ENCODE measurements around the gene RPAP2.
A peak's percentile ranks its signal among the peaks of the same experiment; 100 is the strongest.
"Not testable (repeated sequence)": the region's sequence is repeated elsewhere in the genome, so short reads cannot be mapped to it uniquely, and the experiment has no call there.

The RPAP2 gene

DNA sequence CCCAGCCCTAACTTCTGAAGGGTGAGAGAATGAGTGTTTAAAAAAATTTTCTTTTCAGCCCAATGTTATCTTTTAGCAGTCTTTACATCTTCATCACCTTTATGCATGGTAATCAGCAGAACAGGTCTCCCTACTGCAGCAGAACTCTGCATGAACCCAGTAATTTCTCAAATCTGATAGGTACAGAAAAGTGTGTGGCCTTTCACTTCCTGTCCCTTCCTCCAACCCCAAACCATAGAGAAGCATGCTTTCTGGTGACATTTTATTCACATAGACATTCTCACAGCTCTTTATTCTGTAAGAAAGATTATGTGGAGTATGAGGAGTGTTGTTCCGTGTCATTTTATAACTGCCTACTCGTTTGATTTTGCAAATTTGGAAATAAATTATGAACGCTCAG, 68.6 kb downstream of the RPAP2 start:
- DNase-seq (ENCODE audit: insufficient read length, low spot score) (no peak), FAIRE-seq (no peak)

GRCh38 chr1:92372164-92372563, 73.3 kb downstream of the RPAP2 start:
- FAIRE-seq (no peak), DNase-seq (ENCODE audit: insufficient read length, low spot score) (no peak)

GRCh38 chr1:92374223-92374622, 75.4 kb downstream of the RPAP2 start:
- FAIRE-seq = no peak
- no peak for DNase-seq (ENCODE audit: insufficient read length, low spot score)

DNA sequence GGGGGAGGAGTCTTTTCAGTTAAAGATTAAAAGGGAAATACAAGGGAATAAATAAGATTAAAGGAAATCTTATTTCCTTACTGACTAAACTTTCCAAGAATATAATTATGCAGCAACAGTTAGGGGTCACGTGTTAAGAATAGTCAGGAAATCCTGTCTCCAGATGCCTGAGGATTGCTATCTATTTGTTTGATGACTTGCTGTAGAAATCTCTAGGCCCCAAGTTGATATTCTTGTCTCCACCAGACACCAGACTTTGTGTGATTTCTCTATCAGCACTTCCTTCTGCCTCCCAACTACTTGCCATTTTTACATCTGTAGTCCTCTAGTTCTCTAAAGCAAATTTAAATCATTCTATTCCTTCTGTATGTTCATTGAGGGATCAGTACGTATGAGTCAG, 77.5 kb downstream of the RPAP2 start:
- no peak for FAIRE-seq
- no peak for DNase-seq (ENCODE audit: insufficient read length, low spot score)

- FAIRE-seq; DNase-seq (ENCODE audit: insufficient read length, low spot score): not testable (repeated sequence)
These were observed 79.1 kb downstream of the RPAP2 start for GRCh38 chr1:92377991-92378390.

GRCh38 chr1:92380867-92381266, 82.0 kb downstream of the RPAP2 start:
- FAIRE-seq = peak; percentile 14
- no peak for DNase-seq (ENCODE audit: insufficient read length, low spot score)

GRCh38 chr1:92393966-92394365, 95.1 kb downstream of the RPAP2 start:
- not testable (repeated sequence) for FAIRE-seq; DNase-seq (ENCODE audit: insufficient read length, low spot score)

DNA sequence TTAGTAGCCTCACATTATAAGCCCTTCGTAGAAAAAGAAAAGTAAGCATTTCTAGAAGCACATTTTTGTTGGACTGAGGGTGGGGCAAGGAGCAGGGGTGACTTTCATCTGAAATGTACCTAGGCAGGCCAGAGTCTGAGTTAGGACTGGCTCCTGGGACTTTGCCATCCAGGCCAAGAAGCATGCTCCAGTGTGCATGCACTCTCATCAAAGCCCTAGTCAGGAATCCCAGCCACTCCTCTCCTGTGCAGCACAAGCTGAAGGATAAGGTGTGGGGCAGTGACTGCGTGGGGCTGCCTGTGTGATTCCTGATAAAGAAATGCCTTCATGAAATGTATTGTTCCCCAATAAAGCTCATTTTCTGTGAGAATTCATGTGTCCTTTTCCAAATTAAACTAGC, 99.7 kb downstream of the RPAP2 start:
- no peak for FAIRE-seq
- DNase-seq (ENCODE audit: insufficient read length, low spot score) = no peak

DNA sequence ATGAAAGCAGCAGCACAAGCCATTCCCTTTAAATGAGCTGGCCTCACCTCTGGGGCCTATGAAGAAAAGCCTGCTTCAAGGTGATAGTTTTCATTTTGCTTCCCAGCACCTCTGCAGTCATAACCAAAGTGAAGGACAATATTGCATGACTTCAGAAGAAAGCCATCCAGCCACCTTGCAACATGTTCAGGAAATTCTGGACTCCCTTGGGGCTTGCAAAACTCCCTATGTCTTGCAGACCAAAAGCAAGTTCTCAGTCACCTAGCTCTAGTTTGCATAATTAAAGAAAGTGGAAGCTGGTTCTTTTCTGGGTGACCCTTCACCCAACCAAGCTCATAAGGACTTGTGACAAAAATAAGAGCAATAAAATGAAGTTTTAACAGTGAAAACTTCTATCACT, 100.2 kb downstream of the RPAP2 start:
- DNase-seq (ENCODE audit: insufficient read length, low spot score) (no peak), FAIRE-seq (peak; percentile 69)

DNA sequence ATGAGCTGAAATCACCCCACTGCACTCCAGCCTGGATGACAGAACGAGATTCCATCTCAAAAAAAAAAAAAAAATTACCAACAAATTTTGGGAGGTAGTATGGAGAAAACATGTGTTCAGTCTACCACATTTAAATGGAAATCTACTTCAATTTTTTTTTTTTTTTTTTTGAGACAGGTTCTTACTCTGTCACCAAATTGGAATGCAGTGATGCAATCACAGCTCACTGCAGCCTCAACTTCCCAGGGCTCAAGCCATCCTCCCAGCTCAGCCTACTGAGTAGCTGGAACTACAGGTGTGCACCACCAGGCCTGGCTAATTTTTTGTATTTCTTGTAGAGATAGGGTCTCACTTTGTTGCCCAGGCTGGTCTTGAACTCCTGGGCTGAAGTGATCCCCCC, 105.8 kb downstream of the RPAP2 start:
- no peak for FAIRE-seq
- DNase-seq (ENCODE audit: insufficient read length, low spot score) = no peak

- DNase-seq (ENCODE audit: insufficient read length, low spot score) (no peak), FAIRE-seq (no peak)
These were observed 110.0 kb downstream of the RPAP2 start for GRCh38 chr1:92408825-92409224.

DNA sequence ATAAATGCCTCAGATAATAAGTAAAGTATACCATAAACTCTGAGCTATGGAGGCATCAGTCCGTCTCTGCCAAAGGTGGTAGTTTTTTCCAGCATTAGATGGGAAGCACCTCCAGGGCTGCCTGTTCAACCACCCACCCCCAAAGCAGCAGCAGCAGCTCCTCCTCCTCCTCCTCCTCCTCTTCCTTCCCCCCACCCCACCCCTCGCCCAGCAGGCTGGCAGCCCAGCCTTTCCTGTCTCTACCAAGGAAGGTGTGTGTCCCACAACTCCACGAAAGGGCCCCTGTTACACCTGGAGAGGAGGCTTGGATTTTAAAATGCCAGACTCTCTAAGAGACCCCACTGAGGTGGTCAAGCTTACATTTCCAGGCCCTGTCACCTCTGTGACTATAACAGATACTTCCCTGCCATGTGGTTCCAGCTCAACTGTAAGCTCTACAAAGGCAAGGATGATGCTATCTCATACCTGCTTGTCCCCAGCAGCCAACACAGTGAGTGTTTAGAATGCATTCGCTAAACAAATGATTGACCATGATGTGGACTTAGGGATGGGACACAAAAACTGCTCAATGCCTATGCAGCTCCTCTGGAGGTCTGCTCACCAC, 111.2 kb downstream of the RPAP2 start:
- FAIRE-seq (no peak), DNase-seq (ENCODE audit: insufficient read length, low spot score) (no peak)

- DNase-seq (ENCODE audit: insufficient read length, low spot score) = no peak
- FAIRE-seq = no peak
These were observed 111.8 kb downstream of the RPAP2 start for GRCh38 chr1:92410706-92411105.

DNA sequence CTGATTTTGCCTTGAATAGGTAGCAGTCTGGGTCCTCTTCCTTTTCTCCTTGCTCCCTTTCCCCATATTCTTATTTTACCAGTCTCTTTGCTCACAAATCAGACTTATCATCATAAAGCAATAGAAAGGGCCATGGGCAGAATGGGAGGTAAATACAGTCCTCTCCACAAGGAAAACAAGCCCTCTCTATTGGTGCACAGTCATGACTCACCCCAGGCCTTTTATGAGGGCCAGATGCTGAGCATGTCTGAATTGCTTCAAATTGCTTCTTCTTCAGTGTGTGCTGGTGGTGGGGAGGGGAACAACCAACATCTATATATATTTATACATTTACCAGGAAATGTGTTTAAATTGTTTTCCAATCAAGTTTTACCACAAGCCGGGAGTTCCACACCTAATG, 112.7 kb downstream of the RPAP2 start:
- DNase-seq (ENCODE audit: insufficient read length, low spot score) (no peak), FAIRE-seq (no peak)

GRCh38 chr1:92419642-92420041, 120.8 kb downstream of the RPAP2 start:
- no peak for DNase-seq (ENCODE audit: insufficient read length, low spot score)
- no peak for FAIRE-seq

DNA sequence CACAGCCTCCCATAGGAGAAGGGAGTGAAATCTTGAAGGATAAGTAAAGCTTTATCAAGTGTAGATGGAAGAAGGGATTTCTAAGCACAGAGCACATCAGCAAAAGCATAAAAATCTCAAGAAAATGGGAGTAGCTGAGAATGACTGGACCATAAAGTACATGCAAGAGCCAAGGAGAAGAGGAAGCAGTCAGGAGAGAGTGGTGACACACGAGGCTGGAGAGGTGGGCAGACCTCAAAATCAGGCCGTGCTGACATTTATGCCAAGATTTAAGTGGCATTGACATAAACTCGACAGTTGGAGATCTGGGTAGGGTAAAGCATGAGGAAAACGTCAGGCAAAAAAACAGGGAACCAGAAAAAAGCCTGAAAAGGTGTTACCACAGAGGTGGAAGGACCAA, 125.5 kb downstream of the RPAP2 start:
- FAIRE-seq (peak; percentile 66), DNase-seq (ENCODE audit: insufficient read length, low spot score) (no peak)

DNA sequence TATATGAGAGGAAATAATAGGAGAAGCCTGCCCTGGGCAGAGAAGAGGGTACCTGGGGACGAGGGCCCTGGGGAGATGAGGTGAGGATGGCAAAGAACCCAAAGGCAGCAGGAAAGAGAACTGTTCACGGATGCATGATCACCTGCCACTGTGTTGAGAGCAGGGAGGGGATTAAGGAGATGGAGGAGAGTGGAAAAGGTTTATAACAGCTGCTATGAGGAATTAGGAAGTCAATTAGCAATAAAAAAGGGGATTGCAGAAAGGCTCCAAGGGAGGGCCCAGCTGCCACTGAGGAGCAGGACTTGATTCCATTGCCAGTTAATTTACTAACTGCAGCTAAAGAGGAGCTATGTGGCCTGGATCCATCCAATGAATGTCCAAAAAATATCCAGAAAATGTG, 126.8 kb downstream of the RPAP2 start:
- DNase-seq (ENCODE audit: insufficient read length, low spot score) (no peak), FAIRE-seq (no peak)

- DNase-seq (ENCODE audit: insufficient read length, low spot score) (no peak), FAIRE-seq (no peak)
These were observed 131.2 kb downstream of the RPAP2 start for GRCh38 chr1:92430030-92430429.

GRCh38 chr1:92434572-92434971, 135.7 kb downstream of the RPAP2 start:
- not testable (repeated sequence) for FAIRE-seq; DNase-seq (ENCODE audit: insufficient read length, low spot score)

GRCh38 chr1:92439291-92439690, 140.4 kb downstream of the RPAP2 start:
- DNase-seq (ENCODE audit: insufficient read length, low spot score) (no peak), FAIRE-seq (no peak)

DNA sequence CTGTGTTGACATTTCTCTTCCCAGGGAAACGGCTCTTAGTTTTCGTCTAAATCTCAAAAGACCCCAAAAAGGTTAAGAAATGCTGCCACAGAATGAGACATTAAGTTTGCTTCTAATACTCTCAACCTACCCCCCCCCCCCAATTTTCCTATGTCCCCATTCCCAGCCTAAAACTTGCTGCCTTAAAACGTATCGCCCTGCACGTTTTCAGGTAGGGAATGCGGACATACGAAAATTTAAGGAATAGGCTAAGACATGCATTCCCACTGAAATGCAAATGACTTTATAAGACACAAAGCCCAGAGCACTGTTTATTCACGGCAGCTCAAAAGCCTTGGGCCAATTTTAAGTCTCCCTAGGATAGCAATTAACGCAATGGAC, 142.4 kb downstream of the RPAP2 start:
- FAIRE-seq (no peak), DNase-seq (ENCODE audit: insufficient read length, low spot score) (no peak)

DNA sequence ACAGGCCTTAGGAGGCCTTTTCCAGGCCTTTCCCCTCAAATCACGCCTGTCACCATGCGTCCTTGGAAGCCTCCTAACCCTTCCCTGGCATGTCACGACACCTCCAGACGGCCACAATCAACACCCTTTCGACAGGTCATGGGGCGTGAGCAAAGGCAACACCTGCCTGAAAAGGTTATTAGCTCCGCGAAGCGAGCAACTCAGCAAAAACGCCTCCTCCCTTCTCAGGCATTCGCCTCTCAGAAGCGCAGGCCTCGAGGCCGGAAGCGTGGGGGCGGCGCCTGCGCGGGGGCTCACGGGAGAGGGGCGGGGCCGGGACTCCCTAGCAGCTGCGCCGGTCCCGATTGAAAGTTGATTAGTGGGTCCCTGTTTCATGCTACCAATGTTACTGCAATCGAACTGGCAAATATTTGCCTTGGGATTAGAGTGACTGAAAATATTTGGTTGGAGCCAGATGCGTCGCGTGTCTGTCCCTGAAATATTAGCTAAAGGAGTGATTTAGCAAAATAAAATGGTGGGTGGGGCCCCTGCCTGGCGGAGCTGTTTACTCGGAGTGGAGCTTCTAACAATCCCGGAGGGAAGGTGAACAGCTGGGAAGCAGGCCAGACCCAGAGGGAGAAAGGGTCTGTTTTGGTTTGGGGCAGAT, 143.0 kb downstream of the RPAP2 start:
- FAIRE-seq = no peak
- DNase-seq (ENCODE audit: insufficient read length, low spot score) = no peak

GRCh38 chr1:92442351-92442750, 143.5 kb downstream of the RPAP2 start:
- DNase-seq (ENCODE audit: insufficient read length, low spot score) (no peak), FAIRE-seq (no peak)

Measured in GM19239 (cell line).